Endothelial cell of umbilical vein (primary cell): ENCODE data around the gene NBPF15.
"Not testable (repeated sequence)": the region's sequence is repeated elsewhere in the genome, so short reads cannot be mapped to it uniquely, and the experiment has no call there.

Experiments used
- JUN ChIP-seq: IDR thresholded peaks from 2 replicates; pipeline ENCODE4 v1.6.1; 2011; ENCODE audit warnings: borderline replicate concordance, low read depth; ENCODE audit not compliant: insufficient read length, insufficient read depth
- POLR2A ChIP-seq: IDR thresholded peaks from 2 replicates; pipeline ENCODE4 v1.6.1; 2012; ENCODE audit warnings: low read depth, mild to moderate bottlenecking, control low read depth, low read length
- TF ChIP-seq, protein P1 (sequence below), 2 donors: IDR thresholded peaks; 1 replicate in 1 of 2; 2 replicates in 1 of 2; pipeline ENCODE4 v1.5.1; 2011; ENCODE audit warnings: low read length in 2 of 2, mild to moderate bottlenecking in 2 of 2, moderate library complexity in 2 of 2, control low read depth in 1 of 2, inconsistent platforms in 1 of 2, low read depth in 1 of 2; ENCODE audit not compliant: insufficient read depth in 1 of 2; ENCODE audit errors: extremely low read depth in 1 of 2
- TF ChIP-seq, protein P2 (sequence below): IDR thresholded peaks from 2 replicates; pipeline ENCODE4 v1.6.1; 2011; ENCODE audit not compliant: insufficient read depth, insufficient read length

DNA sequence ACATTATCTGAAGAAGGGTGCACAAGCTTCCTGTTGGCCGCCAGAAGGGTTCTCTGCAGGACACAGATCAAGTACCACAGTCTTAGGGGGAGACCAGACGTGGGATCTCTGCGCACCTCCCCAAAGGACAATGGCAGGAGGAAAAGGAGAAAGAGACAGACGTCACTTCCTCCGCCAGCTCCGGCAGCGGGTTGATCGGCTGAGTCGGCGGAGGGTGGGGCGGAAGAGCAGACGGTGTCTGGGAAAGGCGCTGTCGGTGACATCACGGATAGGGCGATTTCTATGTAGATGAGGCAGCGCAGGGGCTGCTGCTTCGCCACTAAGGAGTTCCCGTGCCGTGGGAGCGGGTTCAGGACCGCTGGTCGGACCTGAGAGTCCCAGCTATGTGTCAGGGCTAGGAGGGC lies 49.4 kb downstream of the NBPF15 start:
- not testable (repeated sequence) for TF ChIP-seq POLR2A, JUN
- TF ChIP-seq, protein P1, sequence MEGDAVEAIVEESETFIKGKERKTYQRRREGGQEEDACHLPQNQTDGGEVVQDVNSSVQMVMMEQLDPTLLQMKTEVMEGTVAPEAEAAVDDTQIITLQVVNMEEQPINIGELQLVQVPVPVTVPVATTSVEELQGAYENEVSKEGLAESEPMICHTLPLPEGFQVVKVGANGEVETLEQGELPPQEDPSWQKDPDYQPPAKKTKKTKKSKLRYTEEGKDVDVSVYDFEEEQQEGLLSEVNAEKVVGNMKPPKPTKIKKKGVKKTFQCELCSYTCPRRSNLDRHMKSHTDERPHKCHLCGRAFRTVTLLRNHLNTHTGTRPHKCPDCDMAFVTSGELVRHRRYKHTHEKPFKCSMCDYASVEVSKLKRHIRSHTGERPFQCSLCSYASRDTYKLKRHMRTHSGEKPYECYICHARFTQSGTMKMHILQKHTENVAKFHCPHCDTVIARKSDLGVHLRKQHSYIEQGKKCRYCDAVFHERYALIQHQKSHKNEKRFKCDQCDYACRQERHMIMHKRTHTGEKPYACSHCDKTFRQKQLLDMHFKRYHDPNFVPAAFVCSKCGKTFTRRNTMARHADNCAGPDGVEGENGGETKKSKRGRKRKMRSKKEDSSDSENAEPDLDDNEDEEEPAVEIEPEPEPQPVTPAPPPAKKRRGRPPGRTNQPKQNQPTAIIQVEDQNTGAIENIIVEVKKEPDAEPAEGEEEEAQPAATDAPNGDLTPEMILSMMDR (IDR thresholded peaks at IDR 0.05; ENCODE audit: extremely low read depth in 1 of 2, insufficient read depth in 1 of 2, low read depth in 1 of 2, low read length in 2 of 2) = not testable (repeated sequence)
- TF ChIP-seq, protein P2, sequence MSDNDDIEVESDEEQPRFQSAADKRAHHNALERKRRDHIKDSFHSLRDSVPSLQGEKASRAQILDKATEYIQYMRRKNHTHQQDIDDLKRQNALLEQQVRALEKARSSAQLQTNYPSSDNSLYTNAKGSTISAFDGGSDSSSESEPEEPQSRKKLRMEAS = not testable (repeated sequence)
